Coronary artery (tissue), 2 donors: ENCODE measurements around the gene SIGLEC8.
"Not testable (repeated sequence)": the region's sequence is repeated elsewhere in the genome, so short reads cannot be mapped to it uniquely, and the experiment has no call there.

Experiments
- DNase-seq: peaks from one replicate; pipeline ENCODE4 v3.0.0-alpha.2; 2017; ENCODE audit warnings: low spot score
- H3K27ac ChIP-seq, 2 donors: fragments of 200-600 bp; sonication (generic); one replicate each; pipeline ENCODE4 v1.5.1; 2016 to 2019
- H3K4me3 ChIP-seq: fragments of 200-600 bp; sonication (generic); 2 replicates; pipeline ENCODE4 v1.5.1; 2016; ENCODE audit warnings: mild to moderate bottlenecking, moderate library complexity
- TF ChIP-seq, protein P1 (sequence below): fragments of 200-600 bp; sonication (generic); IDR thresholded peaks from one replicate; pipeline ENCODE4 v1.5.1; 2019; ENCODE audit warnings: antibody characterized with exemption

SIGLEC8 gene

DNA sequence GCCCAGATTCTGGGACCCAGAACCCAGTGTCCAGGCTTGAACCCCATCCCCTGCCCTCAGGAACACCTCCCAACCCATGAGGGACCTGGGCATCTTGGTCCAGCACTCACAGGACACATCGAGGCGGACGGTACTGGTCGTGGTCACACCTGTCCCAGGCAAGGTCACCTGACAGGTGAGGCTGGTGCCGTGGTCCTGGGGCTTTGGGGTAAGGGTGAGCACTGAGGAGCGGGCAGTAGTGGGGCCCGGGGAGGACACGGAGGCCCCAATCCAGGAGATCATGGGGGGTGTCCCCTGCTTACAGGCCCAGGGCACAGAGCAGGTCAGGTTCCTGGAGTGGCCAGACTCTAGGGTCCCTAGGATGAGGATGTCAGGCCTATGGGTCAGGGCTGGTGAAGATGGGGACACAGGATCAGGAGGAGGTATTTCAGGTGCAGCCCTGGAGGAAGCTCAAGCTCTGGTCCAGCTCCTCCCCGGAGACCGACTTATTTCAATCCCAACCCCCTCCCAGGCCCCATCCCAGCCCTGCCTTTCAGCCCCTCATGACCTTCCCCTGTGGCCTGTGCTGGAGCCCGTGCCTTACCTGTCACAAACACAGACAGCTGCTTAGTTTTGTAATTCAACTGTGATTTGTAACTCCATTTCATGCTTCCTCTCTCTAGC lies 772 bp downstream of the SIGLEC8 start:
- peak; percentile 61 for DNase-seq
- TF ChIP-seq, protein P1, sequence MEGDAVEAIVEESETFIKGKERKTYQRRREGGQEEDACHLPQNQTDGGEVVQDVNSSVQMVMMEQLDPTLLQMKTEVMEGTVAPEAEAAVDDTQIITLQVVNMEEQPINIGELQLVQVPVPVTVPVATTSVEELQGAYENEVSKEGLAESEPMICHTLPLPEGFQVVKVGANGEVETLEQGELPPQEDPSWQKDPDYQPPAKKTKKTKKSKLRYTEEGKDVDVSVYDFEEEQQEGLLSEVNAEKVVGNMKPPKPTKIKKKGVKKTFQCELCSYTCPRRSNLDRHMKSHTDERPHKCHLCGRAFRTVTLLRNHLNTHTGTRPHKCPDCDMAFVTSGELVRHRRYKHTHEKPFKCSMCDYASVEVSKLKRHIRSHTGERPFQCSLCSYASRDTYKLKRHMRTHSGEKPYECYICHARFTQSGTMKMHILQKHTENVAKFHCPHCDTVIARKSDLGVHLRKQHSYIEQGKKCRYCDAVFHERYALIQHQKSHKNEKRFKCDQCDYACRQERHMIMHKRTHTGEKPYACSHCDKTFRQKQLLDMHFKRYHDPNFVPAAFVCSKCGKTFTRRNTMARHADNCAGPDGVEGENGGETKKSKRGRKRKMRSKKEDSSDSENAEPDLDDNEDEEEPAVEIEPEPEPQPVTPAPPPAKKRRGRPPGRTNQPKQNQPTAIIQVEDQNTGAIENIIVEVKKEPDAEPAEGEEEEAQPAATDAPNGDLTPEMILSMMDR, result no peak
- no peak overlapping the region for H3K27ac ChIP-seq

DNA sequence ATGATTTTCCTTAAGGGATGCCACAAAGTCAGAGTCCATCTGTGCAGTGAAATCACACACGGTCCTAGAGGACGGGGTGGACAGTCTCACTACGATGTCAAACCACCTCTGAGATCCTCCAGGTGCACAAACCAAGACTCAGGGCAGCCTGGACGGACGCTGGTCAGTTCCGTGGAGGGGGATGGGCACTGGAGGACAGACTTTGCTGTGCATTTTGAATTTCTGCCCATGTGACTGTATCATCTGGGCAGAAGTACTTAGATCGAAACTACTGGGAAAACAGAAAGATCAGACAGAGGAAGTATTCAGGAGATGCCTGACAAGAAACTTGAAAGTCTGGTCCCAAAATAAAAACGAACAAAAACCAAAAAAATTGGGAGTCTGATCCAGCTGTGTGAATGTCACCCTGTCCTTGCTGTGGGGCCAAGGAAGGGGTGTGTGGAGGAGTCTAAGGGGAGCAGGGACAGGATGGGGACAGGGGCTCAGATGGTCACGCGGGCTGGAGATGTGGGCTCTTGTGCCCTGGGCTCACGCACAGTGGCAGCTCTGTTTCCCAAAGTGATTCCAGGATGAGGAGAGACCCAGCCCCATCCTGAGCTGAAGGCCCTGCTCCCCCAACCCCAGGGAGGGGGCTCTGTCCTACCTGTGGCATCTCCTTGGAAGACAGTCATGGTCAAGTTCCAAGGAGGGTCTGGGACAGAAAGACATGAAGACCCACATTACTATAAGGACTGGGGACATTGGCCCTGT lies 1.5 kb downstream of the SIGLEC8 start:
- TF ChIP-seq, protein P1, result no peak
- DNase-seq, result no peak
- Histone ChIP-seq H3K27ac (no peak overlapping the region), H3K4me3 (no peak overlapping the region)

More for the DNA sequence above, 772 bp downstream of the SIGLEC8 start:
- no peak overlapping the region for H3K4me3 ChIP-seq

DNA sequence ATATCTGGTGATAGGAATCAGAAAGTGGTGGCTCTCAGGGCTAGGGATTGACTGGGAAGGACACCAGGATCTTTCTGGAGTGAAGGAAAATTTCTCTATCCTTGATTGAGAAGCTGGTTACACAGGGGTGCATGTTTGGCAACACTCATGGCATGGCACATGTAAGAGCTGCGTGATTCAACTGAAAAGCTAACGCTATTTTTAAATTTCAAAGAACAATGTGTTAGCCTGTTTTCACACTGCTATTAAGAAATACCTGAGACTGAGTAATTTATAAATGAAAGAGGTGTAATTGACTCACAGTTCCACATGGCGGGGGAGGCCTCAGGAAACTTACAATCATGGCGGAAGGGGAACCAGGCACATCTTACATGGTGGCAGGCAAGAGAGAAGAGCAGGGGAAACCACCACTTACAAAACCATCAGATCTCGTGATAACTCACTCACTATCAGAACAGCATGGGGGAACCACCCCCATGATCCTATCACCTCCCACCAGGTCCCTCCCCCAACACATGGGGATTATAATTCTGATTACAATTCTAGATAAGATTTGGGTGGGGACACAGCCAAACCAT lies 7.4 kb downstream of the SIGLEC8 start:
- no peak overlapping the region for H3K27ac ChIP-seq
- TF ChIP-seq, protein P1, result no peak
- no peak for DNase-seq
- no peak overlapping the region for H3K4me3 ChIP-seq

DNA sequence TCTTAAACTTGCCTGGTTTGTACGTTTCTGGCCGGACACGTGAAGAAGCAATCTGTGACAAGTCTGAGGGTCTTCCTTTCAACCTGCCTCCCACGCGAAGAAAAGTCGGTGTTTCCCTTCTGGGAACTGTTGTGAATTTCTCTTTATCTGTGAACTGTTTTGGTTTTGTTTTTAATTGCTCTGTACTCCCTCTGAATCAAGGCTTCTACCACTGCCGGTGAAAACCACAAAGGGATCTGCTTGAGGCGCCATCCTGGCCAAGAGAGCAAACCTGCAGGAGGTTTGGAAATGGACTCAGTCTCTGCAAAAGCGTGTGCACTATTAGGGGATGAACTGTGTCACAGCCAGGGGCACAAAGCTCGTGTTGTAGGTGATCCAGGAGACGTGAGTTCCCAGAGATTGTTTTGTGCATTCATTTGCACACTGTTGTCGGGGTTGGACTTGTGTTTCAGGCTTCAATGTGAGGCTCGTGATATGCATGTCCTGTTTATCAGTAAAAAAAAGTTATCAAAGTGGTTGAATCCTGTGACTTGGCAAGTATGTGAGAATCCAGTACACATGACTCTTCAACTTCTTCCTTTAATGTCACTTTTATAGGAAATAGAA lies 9.7 kb downstream of the SIGLEC8 start:
- no peak for DNase-seq
- H3K27ac ChIP-seq, result no peak overlapping the region
- TF ChIP-seq, protein P1, result no peak

DNA sequence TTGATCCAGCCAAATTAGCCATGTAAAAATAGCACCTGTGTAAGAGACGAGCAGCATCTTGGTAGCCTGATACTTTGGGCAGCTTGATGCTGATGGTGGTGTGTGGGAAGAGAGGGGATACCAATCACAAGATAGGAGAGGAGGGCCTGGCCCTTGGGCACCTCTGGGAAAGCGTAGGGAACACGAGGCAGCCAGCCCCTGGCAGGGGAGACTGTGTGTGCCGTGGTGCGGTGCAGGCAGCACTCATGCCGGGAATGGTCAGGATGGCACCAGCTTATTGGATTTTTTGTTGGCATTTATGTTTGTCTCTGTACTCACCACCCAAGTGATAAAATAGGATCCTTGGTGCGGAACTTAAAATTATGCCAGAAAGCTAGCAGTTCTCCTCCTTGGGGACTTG lies 10.2 kb downstream of the SIGLEC8 start:
- TF ChIP-seq, protein P1, result no peak
- DNase-seq, result no peak
- Histone ChIP-seq H3K4me3 (no peak overlapping the region), H3K27ac (no peak overlapping the region)

More for the DNA sequence above, 9.7 kb downstream of the SIGLEC8 start:
- H3K4me3 ChIP-seq, result no peak overlapping the region

DNA sequence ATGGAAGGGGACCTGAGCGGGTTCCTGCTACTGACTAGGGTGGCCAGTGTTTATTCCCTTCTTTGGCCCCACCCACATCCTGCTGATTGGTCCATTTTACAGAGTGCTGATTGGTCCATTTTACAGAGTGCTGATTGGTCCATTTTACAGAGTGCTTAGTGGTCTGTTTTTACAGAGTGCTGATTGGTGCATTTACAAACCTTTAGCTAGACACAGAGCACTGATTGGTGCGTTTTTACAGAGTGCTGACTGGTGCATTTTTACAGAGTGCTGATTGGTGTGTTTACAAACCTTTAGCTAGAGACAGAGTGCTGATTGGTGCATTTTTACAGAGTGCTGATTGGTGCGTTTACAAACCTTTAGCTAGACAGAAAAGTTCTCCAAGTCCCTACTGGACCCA lies 10.7 kb downstream of the SIGLEC8 start:
- H3K27ac ChIP-seq, H3K4me3 ChIP-seq, DNase-seq: not testable (repeated sequence)
